GM19467 (cell line): ENCODE measurements around the gene PIP4K2A.
A peak's percentile ranks its signal among the peaks of the same experiment; 100 is the strongest.

Experiments
- ATAC-seq: cut with Tn5 transposase; IDR thresholded peaks from one replicate; pipeline ENCODE4 v1.9.1; 2021; ENCODE audit warnings: mild to moderate bottlenecking, moderate library complexity; ENCODE audit not compliant: unreplicated experiment

The PIP4K2A gene

DNA sequence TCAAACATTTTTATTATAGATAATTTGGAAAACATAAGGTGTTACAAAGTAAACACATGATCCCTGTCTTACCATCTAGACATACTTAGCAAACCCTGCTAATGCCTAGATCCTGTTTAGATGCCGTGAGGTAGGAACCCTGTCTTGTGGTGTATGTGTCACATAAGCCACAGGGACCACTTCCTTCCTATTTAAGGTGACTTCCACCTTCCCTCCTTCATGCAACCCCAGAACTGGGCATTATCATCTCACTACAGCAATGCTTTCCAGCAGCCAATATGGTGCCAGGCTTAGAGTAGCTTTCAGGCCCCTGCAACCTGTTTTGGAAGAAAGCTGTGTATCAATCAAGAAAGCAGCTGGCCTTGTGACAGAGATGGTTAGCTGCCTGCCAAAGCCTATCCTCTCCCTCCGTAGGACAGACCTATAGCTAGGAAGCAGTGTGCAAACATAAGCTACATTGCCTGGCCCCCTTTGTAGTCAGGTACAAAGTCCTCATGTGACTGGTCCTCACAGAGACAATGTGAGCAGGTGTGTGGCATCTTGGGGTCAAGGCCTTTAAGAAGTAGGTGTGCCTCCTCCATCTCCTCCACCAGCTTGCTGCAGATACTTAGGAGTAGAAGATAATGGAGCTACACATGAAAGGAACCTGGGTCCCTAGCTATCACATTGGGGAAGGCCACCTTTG lies 222.3 kb downstream of the PIP4K2A start:
- ATAC-seq, result peak; percentile 57

DNA sequence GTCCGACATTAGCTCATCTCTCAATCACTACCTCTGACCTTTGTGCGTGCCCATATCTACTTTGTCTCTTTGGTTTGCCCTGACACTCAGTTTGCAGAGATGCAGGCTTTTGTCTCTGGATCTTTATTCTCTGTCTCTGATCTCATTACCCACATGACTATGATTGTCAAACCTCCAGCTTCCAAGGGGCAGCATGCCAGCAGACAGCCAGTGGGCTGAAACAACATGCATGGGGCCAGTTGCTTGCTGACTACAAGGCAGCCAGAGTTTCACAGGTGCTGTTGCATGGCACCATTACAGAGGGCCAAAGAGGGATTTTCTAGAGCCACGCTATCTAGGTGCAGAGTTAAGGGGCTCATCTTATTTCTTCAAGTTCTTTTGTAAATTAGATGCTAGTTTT lies 222.9 kb downstream of the PIP4K2A start:
- ATAC-seq, result no peak

GRCh38 chr10:22489975-22490374 lies 224.4 kb downstream of the PIP4K2A start:
- ATAC-seq, result no peak

- no peak for ATAC-seq
These were observed 224.9 kb downstream of the PIP4K2A start for GRCh38 chr10:22489467-22489866.

DNA sequence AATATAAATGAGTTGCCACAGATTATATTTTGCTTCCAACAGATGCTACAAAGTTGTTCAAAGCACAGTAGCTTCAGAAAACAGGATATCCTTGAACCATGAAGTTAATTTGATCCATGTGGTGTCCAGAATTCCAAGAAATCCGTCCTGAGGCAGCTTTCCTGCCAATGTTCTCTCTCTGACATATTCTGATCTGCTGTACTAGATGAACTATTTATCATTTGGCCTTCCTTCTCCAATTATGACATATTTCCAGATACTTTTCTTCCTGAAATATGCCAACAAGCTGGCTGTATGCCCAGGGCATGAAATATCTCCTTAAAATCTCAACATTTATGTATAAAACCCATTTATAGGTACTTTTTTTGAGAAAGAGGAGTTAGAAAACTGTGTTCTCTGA lies 227.9 kb downstream of the PIP4K2A start:
- no peak for ATAC-seq
